HG03025 (cell line): ENCODE measurements around the gene YPEL2.
"Not testable (repeated sequence)": the region's sequence is repeated elsewhere in the genome, so short reads cannot be mapped to it uniquely, and the experiment has no call there.

Experiments
- ATAC-seq: cut with Tn5 transposase; IDR thresholded peaks from one replicate; pipeline ENCODE4 v1.9.1; 2021; ENCODE audit warnings: mild to moderate bottlenecking, moderate library complexity; ENCODE audit not compliant: unreplicated experiment, low FRiP score

The YPEL2 gene

DNA sequence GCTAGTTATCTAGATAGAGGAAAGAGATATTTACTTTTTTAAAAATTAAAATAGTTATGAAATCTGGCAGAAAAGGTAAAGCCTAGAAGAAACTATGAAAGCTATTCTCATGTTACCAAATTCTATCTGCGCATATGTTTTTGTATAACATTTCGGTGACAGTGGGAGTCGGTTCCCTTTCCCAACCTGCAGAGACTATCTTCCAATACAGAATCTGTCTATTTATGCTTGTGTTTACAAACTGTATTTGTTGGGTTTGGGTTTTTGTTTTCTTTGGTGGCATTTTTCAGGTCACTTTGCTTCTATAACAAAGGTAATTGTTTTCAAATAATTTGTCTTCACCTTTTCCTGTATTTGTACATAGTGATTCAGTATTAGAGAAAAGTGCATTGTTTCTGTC, 69.8 kb downstream of the YPEL2 start:
- no peak for ATAC-seq

GRCh38 chr17:59401725-59402124, 70.3 kb downstream of the YPEL2 start:
- ATAC-seq, result no peak

- ATAC-seq, result no peak
Measured at GRCh38 chr17:59402760-59403159, 71.3 kb downstream of the YPEL2 start.

- no peak for ATAC-seq
Measured at GRCh38 chr17:59404471-59404870, 73.0 kb downstream of the YPEL2 start.

DNA sequence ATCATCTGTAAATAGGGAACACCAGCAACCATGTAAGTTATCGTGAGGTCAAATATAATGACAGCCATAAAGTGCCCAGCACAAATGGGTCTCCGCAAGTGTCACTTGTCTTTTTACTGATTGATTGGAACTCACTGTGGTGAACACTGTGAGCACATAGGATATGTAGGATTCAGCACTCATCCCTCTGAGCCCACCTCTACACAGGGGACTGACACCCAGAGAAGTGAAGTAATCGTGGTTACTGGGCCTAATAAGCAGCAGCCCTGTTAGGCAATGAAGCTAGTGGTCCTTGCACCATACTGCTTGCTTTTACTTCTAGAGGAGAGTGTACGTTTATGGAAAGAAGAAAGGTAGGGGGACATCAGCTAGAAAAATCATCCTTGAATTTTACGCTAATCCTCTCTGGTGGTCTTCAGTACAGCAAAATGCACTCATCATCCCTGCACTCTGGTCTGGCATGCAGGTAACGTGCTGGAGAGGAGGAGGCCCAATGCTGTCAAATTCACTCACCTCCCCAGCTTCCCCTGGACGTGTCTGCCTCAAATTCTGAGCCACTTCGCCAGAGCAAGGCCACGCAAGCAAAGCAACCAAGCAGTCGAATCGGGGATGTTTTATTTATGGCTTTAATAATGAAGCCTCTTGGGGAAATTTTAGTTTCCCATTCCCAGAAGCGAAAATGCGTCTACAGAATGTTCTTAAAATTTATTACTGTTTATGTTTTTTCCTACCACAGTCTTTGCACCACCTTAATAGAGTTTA, 74.7 kb downstream of the YPEL2 start:
- no peak for ATAC-seq

GRCh38 chr17:59406808-59407381, 75.4 kb downstream of the YPEL2 start:
- ATAC-seq, result no peak

GRCh38 chr17:59409336-59410048, 78.0 kb downstream of the YPEL2 start:
- ATAC-seq, result no peak

DNA sequence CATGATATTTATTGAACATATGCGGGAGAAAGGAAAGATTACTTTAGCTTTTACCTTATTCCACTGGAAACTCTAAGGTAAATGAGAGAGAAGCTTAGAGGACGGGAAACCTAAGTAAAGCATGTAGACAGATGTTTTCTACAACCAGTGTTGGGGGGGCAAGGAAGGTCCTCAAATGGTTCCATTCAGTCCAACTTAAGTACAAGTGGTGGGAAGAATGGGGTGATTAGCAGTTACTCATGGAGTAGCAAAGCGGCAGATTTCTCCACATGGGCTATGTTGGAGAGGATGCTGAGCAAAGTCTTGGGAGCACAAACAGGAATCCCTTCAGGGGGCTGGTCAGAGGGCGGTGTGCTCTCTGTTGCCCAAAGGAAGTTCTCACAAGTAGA, 78.6 kb downstream of the YPEL2 start:
- ATAC-seq, result no peak

GRCh38 chr17:59412431-59412830, 81.0 kb downstream of the YPEL2 start:
- not testable (repeated sequence) for ATAC-seq

DNA sequence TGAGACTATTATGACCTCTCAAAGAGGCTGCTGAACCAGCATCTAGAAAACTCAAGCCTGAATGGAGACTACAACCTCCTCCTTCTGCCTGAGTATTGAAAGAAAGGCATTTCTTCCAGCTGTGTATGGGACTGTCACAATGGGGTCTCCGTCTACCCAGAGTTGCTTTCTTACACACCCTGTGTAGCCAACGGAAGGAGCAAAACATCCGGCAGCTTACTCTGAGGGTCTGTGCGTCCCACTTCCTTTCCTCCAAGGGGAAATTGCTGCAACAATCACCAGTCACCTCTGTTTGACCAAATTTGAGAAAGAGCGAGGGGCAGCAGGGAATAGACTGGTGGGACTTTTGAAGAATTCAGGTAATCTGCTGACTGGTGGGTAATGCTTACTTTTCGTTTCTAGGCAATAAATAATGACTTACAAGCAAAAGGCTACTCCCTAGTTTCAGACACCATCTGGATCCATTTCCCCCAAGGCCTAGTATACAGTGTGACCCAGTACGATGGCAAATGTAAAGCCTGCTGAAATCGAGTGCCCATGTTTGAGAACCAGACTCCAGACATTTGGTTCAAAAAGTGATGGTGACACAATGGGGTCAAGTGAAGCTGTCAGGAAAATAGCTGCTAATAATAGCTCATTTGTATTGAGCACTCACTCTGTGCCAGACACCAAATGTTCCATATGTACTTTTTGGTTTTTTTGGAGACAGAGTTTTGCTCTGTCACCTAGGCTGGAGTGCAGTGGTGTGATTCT, 81.7 kb downstream of the YPEL2 start:
- ATAC-seq, result no peak

GRCh38 chr17:59415397-59415796, 83.9 kb downstream of the YPEL2 start:
- ATAC-seq, result no peak

DNA sequence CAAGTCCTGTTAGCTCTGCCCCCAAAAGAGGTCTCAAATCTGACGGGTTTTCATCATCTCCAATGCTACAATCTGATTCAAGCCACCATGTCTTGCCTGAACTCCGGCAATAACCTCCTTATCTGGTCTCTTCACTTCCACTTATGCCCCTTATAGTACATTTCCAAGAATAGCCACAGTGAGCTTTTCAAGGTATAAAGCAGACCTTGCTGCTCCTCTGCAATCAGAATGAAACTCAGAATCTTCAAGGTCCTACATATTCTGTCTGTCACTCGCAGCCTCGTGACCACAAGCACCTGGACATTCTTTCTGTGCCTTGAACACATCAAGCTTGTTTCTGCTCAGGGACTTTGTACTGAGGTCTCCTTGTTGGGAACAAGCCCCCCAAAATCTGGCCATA, 84.7 kb downstream of the YPEL2 start:
- no peak for ATAC-seq

GRCh38 chr17:59417452-59417851, 86.0 kb downstream of the YPEL2 start:
- no peak for ATAC-seq

- ATAC-seq, result no peak
Measured at GRCh38 chr17:59418732-59419166, 87.3 kb downstream of the YPEL2 start.

DNA sequence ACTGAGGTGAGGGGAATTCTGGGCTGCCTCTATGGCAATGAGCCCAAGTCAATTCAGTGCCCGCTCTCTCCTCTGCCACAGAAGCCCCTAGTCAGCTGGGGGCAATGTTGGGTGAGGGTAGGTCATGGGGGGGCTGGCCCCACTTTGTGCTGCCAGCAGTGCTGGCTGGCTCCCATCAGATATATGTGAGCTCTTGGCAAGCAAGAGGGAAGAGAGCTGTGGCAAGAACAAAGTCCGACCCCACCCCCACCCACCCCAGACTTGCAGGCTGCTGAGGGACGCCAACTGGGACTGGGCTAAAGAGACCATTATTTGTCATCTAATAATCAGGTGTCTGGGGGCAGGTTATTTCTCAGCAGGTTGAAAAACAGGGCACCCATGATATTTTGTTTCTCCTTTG, 89.4 kb downstream of the YPEL2 start:
- ATAC-seq, result no peak

GRCh38 chr17:59421722-59422121, 90.3 kb downstream of the YPEL2 start:
- no peak for ATAC-seq

DNA sequence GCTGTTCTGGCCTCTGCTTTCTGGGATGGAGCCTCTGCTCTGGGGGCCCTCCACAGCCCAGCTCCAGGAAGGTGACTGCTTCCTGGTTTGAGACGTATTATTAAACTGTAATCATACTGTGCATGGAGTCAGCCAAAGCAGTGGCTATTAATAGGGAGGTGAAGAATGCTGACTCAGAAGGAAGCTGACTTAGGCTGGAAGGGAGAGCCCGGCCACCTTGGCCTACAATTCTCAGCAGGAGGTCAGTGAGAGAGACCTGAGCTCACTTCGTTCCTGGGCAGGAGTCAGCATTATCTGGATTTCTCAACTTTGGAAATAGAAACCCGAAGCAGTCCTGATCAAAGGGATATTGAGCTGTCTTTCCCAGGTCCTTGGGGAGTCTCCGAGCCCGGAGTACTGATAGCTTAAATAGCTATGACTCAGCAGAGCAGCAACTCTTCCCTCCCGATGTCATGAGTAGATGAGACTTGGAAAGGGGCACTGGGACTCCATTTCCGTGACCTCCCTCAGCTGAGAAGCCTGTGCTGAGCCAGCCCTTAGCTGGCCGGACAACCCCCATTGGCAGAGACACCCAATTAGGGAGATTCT, 91.8 kb downstream of the YPEL2 start:
- no peak for ATAC-seq

DNA sequence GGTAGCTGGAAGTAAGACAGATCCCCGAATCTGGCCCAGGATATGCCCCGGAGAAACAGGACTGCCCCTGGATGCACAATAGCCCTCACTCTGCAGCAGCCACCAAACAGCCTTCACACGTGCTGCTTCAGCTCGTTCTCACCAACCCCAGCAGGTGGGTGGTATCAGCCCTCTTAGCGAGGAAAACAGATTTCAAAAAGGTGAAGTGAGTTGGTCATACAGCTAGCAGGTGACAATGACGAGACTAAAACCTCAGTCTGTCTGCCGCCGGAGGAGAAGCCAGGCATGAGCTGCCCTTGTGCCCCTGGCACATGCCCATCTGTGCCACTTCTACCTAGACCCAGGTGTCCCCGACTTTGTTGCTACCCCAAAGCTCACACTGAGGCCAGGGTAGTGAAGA, 92.4 kb downstream of the YPEL2 start:
- no peak for ATAC-seq

DNA sequence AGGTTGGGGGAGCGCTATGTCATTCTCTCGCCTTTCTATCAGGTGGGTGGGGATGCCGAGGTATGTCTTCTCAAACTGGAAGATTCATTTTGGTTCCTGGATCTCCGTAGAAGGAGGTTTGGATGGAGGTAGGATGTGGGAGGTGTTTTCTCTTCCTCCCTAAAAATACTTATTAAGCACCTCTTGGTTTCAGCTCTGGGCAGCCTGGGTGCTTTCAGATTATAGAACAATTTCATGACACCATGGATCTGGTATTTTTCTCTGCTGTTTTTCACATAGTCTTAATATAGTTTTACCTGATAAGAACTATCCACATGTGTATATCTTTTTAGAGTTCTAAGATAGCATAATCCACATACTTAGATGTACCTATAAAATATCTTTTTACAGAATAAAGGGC, 92.9 kb downstream of the YPEL2 start:
- ATAC-seq, result no peak

GRCh38 chr17:59425085-59425931, 93.9 kb downstream of the YPEL2 start:
- no peak for ATAC-seq
